ENCODE measurements around the gene PTPRM.
"Not testable (repeated sequence)": the region's sequence is repeated elsewhere in the genome, so short reads cannot be mapped to it uniquely, and the experiment has no call there.

Gene PTPRM

DNA sequence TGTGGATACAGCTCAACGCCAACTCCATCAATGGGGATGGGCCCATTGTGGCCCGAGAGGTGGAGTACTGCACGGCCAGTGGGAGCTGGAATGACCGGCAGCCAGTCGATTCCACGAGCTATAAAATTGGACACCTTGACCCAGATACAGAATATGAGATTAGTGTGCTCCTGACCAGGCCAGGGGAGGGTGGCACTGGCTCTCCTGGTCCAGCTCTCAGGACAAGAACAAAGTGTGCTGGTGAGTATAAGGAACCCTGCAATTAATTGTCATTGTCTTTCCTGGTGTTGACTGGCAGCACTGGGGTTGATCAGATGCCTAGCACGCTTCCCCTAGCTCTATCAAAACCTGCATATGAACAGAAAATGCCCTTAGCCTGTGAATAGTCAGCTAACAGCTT lies 388.1 kb downstream of the PTPRM start:
- TF ChIP-seq, protein P1, sequence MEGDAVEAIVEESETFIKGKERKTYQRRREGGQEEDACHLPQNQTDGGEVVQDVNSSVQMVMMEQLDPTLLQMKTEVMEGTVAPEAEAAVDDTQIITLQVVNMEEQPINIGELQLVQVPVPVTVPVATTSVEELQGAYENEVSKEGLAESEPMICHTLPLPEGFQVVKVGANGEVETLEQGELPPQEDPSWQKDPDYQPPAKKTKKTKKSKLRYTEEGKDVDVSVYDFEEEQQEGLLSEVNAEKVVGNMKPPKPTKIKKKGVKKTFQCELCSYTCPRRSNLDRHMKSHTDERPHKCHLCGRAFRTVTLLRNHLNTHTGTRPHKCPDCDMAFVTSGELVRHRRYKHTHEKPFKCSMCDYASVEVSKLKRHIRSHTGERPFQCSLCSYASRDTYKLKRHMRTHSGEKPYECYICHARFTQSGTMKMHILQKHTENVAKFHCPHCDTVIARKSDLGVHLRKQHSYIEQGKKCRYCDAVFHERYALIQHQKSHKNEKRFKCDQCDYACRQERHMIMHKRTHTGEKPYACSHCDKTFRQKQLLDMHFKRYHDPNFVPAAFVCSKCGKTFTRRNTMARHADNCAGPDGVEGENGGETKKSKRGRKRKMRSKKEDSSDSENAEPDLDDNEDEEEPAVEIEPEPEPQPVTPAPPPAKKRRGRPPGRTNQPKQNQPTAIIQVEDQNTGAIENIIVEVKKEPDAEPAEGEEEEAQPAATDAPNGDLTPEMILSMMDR (conservative IDR thresholded peaks at IDR 0.05): no peak
- H3K27ac ChIP-seq: no peak overlapping the region

DNA sequence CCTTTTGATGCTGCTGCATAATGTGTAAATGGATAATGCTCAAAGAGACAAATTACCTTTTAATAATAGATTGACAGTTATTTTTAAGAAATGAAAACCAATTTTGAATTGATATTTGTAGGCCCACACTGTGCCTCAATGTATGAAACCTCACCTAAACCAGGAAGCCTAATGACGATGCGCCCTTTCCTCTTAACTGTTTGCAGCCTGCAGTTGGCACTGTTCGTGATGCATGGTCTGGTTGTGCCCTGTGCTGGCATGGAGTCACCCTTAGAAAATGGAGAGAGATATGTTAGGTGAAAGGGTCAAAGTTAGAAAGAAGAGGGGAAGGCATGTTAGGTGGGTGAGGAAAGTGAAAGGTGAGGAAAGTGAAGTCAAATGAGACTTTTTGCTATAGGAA lies 390.2 kb downstream of the PTPRM start:
- TF ChIP-seq, protein P1 (conservative IDR thresholded peaks at IDR 0.05): no peak
- no peak overlapping the region for H3K27ac ChIP-seq

DNA sequence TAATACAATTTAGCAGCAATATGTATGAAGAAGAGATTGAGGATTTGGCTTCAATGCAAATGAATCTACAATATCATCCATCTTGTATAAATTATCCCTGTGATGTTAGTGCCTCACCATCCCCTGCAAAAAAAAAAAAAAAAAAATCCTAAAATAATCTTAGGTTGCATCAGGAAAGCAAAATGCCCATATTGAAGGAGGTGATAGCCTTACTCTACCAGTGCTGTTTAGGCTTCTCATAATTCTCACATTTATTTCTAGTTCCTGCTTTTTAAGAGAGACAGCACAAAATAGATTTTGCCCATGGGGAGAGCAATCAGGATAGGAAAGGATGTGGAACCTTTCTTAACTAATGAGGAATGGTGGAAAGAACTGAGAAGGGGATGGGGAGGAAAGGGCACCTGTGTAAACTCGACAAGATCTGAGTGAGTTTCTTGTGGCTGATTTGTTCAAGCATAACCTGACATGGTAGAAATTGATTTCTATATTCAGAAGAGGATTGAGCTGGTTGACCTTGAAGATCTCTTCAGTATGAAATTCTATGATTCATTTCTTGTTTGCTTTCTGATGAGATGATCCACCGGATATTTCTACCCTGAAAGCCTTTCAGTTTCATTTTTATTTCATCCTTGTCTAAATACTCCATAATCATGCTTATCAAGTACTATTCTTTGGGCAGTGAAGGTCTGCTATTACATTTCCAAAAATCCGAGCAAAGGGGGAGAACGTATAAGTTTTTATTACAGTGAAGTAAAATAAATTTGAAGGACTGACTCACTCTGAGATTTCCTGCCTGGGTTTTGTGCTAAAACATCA lies 391.2 kb downstream of the PTPRM start:
- TF ChIP-seq, protein P1 (conservative IDR thresholded peaks at IDR 0.05): no peak
- peak overlapping the region; percentile 43 for H3K27ac ChIP-seq

DNA sequence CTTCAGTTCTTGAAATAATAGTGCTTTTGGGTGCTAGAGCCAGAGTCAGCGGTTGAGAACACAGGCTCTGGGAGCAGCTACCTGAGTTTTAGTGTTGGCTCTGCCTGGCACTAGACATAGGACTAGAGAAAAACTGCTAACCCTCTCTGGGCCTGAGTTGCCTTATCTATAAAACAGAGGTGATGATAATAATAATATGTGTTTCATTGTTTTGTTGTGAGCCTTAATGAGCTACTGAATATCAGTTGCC lies 391.7 kb downstream of the PTPRM start:
- peak overlapping the region; percentile 43 for H3K27ac ChIP-seq
- TF ChIP-seq, protein P1 (conservative IDR thresholded peaks at IDR 0.05): no peak

DNA sequence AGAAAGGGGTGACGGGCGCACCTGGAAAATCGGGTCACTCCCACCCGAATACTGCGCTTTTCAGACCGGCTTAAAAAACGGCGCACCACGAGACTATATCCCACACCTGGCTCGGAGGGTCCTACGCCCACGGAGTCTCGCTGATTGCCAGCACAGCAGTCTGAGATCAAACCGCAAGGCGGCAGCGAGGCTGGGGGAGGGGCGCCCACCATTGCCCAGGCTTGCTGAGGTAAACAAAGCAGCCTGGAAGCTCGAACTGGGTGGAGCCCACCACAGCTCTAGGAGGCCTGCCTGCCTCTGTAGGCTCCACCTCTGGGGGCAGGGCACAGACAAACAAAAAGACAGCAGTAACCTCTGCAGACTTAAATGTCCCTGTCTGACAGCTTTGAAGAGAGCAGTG lies 399.6 kb downstream of the PTPRM start:
- H3K27ac ChIP-seq: not testable (repeated sequence)

DNA sequence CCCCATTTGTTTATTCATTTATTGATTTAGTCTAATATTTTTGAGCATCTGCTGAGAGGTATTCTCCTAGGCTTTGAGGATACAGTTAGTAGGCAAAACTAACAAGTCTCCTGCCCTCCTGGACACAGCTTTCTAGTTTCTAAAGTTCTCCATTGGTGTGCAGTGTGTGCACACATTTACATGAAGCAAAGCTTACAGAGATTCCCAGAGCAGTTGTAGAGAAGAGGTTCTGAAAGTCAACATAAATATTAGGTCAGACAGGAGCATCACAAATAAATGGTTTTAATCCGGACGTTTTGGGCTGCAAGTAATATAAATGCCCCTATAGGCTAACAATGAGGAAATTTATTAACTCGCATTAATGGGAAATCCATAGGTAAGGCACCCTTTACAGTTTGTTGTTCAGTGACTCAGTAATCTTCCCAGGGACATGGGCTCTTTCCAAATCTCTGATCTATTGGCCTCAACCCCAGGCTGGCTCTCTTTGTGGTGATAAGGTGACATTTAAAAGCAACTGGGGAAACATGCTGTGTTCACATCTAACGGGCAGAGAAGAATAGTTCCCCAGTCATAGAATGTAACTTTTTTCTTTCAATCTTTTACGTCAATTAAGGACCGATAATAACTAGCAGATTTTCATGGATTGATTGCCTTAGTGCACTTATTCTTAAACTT lies 407.2 kb downstream of the PTPRM start:
- TF ChIP-seq, protein P1 (conservative IDR thresholded peaks at IDR 0.05): no peak
- no peak overlapping the region for H3K27ac ChIP-seq

DNA sequence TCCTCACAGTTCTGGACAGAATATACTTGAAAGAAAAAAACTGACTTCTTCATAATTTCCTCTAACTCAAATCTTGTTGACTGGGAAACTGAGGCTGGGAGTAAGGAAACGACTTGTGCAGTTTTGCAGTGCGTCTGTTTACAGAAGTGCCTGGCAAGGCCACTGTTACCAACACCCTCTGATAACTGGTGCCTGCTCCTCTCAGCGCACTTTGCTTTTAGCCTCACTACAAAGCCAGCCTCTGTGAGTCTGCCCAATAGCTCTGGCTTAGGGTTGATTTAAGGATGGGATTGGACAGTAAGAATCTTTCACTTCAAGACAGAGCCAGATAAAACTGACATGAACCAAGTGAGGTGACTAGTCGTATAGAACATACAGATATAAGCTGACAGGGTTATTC lies 410.8 kb downstream of the PTPRM start:
- TF ChIP-seq, protein P1 (conservative IDR thresholded peaks at IDR 0.05): no peak
- no peak overlapping the region for H3K27ac ChIP-seq

DNA sequence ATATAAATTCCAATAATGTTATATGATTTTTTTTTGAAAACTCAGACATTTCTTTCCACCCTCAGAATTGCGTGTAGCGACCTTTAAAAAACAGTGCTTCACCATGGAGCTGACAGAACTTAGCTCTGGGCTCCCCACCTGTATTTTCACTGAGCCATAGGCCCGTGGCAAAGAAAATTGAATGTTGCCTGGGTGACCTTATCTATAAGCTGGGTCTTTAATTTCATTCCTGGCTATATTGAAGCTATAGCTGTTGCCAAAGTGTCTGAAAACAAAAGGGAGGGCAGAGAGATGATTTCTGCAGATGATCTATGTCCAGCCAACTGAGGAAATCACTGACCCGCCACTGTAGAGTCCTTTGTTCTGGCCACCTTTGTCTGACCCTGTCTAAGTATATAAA lies 411.7 kb downstream of the PTPRM start:
- no peak overlapping the region for H3K27ac ChIP-seq
- TF ChIP-seq, protein P1 (conservative IDR thresholded peaks at IDR 0.05): no peak
